ENCODE measurements around the gene ADAM12. TPM values are rescaled to one million over a fixed set of nuclear protein-coding genes. Genes with fewer than 3 reads are reported as not detected.

Gene ADAM12
- total and polyA plus RNA-seq, 2 of the 13 experiments (the other 11 are each of a cell fraction or from before 2014, with no cell fraction given): not detected

DNA sequence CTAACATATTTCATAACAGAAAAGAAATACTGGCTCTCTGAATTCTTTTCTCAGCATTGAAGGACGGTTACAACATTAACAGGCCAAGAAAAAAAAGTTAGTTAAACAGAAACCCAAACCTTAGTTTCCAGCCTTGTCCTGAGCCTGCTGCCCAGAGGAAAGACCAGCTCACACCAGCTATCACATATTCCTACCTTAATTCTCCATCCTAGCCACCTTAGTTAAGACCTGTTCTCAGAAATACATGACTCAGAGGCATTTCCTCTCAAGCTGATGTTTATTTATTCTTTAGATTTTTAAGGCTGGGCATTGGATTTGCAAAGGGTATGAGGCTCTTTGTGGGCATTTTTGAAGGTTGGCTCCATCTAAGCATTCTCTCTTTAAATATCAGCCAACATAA, 34.3 kb upstream of the ADAM12 start (continued):
- TF ChIP-seq, protein P1, sequence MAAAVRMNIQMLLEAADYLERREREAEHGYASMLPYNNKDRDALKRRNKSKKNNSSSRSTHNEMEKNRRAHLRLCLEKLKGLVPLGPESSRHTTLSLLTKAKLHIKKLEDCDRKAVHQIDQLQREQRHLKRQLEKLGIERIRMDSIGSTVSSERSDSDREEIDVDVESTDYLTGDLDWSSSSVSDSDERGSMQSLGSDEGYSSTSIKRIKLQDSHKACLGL (CRISPR knock-in tag; IDR thresholded peaks at IDR 0.05): no peak
- no peak for TF ChIP-seq RORA (CRISPR knock-in tag; IDR thresholded peaks at IDR 0.05)
- no peak for TF ChIP-seq RFXAP (CRISPR knock-in tag; IDR thresholded peaks at IDR 0.05; ENCODE audit: borderline replicate concordance)
- TF ChIP-seq ZKSCAN1 (IDR thresholded peaks at IDR 0.05; ENCODE audit: low read length): no peak
- no peak for TF ChIP-seq ZNF563 (CRISPR knock-in tag; IDR thresholded peaks at IDR 0.05)
- TF ChIP-seq STAT5B (CRISPR knock-in tag; IDR thresholded peaks at IDR 0.05): no peak
- TF ChIP-seq, protein P2, sequence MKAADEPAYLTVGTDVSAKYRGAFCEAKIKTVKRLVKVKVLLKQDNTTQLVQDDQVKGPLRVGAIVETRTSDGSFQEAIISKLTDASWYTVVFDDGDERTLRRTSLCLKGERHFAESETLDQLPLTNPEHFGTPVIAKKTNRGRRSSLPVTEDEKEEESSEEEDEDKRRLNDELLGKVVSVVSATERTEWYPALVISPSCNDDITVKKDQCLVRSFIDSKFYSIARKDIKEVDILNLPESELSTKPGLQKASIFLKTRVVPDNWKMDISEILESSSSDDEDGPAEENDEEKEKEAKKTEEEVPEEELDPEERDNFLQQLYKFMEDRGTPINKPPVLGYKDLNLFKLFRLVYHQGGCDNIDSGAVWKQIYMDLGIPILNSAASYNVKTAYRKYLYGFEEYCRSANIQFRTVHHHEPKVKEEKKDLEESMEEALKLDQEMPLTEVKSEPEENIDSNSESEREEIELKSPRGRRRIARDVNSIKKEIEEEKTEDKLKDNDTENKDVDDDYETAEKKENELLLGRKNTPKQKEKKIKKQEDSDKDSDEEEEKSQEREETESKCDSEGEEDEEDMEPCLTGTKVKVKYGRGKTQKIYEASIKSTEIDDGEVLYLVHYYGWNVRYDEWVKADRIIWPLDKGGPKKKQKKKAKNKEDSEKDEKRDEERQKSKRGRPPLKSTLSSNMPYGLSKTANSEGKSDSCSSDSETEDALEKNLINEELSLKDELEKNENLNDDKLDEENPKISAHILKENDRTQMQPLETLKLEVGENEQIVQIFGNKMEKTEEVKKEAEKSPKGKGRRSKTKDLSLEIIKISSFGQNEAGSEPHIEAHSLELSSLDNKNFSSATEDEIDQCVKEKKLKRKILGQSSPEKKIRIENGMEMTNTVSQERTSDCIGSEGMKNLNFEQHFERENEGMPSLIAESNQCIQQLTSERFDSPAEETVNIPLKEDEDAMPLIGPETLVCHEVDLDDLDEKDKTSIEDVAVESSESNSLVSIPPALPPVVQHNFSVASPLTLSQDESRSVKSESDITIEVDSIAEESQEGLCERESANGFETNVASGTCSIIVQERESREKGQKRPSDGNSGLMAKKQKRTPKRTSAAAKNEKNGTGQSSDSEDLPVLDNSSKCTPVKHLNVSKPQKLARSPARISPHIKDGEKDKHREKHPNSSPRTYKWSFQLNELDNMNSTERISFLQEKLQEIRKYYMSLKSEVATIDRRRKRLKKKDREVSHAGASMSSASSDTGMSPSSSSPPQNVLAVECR (CRISPR knock-in tag; IDR thresholded peaks at IDR 0.05; ENCODE audit: borderline replicate concordance): no peak

DNA sequence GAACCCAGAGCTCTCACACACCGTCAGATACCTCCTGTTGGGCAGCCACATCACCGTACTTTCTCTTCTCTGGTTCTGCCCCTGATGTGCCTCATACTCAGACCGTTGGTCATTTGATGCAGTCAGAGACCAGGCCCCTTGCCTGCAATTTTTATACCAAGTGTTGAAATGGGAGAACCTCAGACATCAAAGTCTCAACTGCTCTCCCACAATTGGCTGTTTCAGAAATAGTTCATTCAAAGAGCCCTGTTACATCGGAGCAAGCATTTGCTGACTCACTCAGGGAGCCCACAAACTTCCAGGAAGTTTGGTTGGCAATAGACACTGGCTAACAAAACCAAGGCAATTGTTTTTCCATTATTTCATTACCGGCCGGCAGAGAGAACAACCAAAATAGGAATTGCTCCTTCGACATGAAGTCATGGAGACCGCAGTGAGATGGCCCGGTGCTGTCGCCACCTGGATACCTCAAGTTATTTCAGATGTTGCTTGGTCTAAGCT, 33.5 kb upstream of the ADAM12 start:
- no peak overlapping the region for H3K4me3 ChIP-seq (replicated peaks in 1 of 3; ENCODE audit: insufficient read depth in 1 of 3, low read depth in 2 of 3, low read length in 3 of 3)
- ChIA-PET CTCF (ENCODE audit: low intra/inter-chr PET ratio, low total read pairs) (no interaction called here), POLR2A (no interaction called here)
- no peaks in the 10 kb centered on the region for H3K4me1 ChIP-seq (ENCODE audit: insufficient read depth, low read length)
- H3K9me3 ChIP-seq (ENCODE audit: low read length): peaks cover 9% of the 10 kb centered on the region
- in situ Hi-C loops (cut with HindIII; ENCODE audit: extremely low pct_ligation_motif_present, low pct_unique_long_range_greater_than_20kb): no loop called here
- no peak for DNase-seq (ENCODE audit: low spot score)
- peaks cover 1 to 25% of the 10 kb centered on the region in 2 experiments; a peak in 2 of 5 replicates for H3K27me3 ChIP-seq (ENCODE audit: control insufficient read depth in 1 of 2, insufficient read depth in 2 of 2, low read length in 2 of 2)
- no peak overlapping the region for H3K4me2 ChIP-seq (ENCODE audit: low read depth, low read length)
- no peak for ATAC-seq
- H2AFZ ChIP-seq (ENCODE audit: low read length): no peak overlapping the region
- no peaks in the 10 kb centered on the region for H3K36me3 ChIP-seq (replicated peaks in 1 of 2; ENCODE audit: control insufficient read depth in 1 of 2, insufficient read depth in 2 of 2, low read length in 2 of 2)
- no peak overlapping the region for H3K27ac ChIP-seq (ENCODE audit: extremely low read length, insufficient read depth, low read length)
- 37% methylated on average over 10 of the region's 10 CpGs for WGBS (ENCODE audit: low lambda C conversion rate)
- FAIRE-seq: no peak
- H3K9ac ChIP-seq (ENCODE audit: insufficient read depth, low read depth, low read length): no peak overlapping the region
- H3K79me2 ChIP-seq (ENCODE audit: insufficient read depth, low read length): no peaks in the 10 kb centered on the region
- no peaks in the 10 kb centered on the region for H4K20me1 ChIP-seq (ENCODE audit: insufficient read depth, low read length)
- BruUV-seq (replicated peaks): no TSS peak
- intact Hi-C loops (cut with micrococcal nuclease; ENCODE audit: unreplicated experiment): no loop called here
- TF ChIP-seq, protein P3, sequence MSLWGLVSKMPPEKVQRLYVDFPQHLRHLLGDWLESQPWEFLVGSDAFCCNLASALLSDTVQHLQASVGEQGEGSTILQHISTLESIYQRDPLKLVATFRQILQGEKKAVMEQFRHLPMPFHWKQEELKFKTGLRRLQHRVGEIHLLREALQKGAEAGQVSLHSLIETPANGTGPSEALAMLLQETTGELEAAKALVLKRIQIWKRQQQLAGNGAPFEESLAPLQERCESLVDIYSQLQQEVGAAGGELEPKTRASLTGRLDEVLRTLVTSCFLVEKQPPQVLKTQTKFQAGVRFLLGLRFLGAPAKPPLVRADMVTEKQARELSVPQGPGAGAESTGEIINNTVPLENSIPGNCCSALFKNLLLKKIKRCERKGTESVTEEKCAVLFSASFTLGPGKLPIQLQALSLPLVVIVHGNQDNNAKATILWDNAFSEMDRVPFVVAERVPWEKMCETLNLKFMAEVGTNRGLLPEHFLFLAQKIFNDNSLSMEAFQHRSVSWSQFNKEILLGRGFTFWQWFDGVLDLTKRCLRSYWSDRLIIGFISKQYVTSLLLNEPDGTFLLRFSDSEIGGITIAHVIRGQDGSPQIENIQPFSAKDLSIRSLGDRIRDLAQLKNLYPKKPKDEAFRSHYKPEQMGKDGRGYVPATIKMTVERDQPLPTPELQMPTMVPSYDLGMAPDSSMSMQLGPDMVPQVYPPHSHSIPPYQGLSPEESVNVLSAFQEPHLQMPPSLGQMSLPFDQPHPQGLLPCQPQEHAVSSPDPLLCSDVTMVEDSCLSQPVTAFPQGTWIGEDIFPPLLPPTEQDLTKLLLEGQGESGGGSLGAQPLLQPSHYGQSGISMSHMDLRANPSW (CRISPR knock-in tag; IDR thresholded peaks at IDR 0.05; ENCODE audit: borderline replicate concordance): no peak
- TF ChIP-seq ZSCAN29 (CRISPR knock-in tag; conservative IDR thresholded peaks at IDR 0.05) (no peak), MYNN (CRISPR knock-in tag; IDR thresholded peaks at IDR 0.05; ENCODE audit: low read depth) (no peak), POLR2A (IDR thresholded peaks at IDR 0.05; ENCODE audit: insufficient read depth in 1 of 2, low read depth in 2 of 2, low read length in 2 of 2) (no peak), FOXK2 (IDR thresholded peaks at IDR 0.05) (no peak), ZNF256 (CRISPR knock-in tag; conservative IDR thresholded peaks at IDR 0.05) (no peak), ZNF207 (IDR thresholded peaks at IDR 0.05; ENCODE audit: borderline replicate concordance) (no peak)
- TF ChIP-seq, protein P4, sequence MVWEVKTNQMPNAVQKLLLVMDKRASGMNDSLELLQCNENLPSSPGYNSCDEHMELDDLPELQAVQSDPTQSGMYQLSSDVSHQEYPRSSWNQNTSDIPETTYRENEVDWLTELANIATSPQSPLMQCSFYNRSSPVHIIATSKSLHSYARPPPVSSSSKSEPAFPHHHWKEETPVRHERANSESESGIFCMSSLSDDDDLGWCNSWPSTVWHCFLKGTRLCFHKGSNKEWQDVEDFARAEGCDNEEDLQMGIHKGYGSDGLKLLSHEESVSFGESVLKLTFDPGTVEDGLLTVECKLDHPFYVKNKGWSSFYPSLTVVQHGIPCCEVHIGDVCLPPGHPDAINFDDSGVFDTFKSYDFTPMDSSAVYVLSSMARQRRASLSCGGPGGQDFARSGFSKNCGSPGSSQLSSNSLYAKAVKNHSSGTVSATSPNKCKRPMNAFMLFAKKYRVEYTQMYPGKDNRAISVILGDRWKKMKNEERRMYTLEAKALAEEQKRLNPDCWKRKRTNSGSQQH (CRISPR knock-in tag; IDR thresholded peaks at IDR 0.05; ENCODE audit: low read depth): no peak
